Mesenchymal stem cell (in vitro differentiated cells and primary cell): ENCODE measurements around the gene ST6GALNAC3.

Source experiments
- DNase-seq: peaks from one replicate; pipeline ENCODE4 v3.0.0-alpha.2; 2013
- H2AFZ ChIP-seq: one replicate; pipeline ENCODE4 v1.6.1; 2013; ENCODE audit warnings: low read depth, mild to moderate bottlenecking, control low read depth, inconsistent platforms, low read length, moderate library complexity
- H2AK5ac ChIP-seq: 2 replicates; pipeline ENCODE4 v1.6.1; 2013; ENCODE audit warnings: low read length, moderate library complexity, mild to moderate bottlenecking, inconsistent platforms; ENCODE audit not compliant: severe bottlenecking
- H2BK120ac ChIP-seq: one replicate; pipeline ENCODE4 v1.6.1; 2013; ENCODE audit warnings: low read depth, mild to moderate bottlenecking, inconsistent platforms, low read length, moderate library complexity
- H2BK12ac ChIP-seq, 2 experiments: one replicate each; pipeline ENCODE4 v1.6.1; 2013; ENCODE audit warnings: inconsistent platforms in 2 of 2, low read length in 2 of 2, mild to moderate bottlenecking in 2 of 2, moderate library complexity in 2 of 2, control low read depth in 1 of 2
- H2BK15ac ChIP-seq: one replicate; pipeline ENCODE4 v1.6.1; 2013; ENCODE audit warnings: mild to moderate bottlenecking, low read depth, inconsistent platforms; ENCODE audit not compliant: poor library complexity, severe bottlenecking
- H2BK5ac ChIP-seq: 2 replicates; pipeline ENCODE4 v1.6.1; 2013; ENCODE audit warnings: low read depth, mild to moderate bottlenecking, low read length, control low read depth, inconsistent platforms; ENCODE audit not compliant: poor library complexity, severe bottlenecking
- H3K14ac ChIP-seq, 2 experiments: one replicate each; pipeline ENCODE4 v1.6.1; 2013; ENCODE audit warnings: inconsistent platforms in 2 of 2, low read length in 2 of 2, control low read depth in 1 of 2, mild to moderate bottlenecking in 1 of 2, moderate library complexity in 1 of 2
- H3K18ac ChIP-seq, 2 experiments: one replicate each; pipeline ENCODE4 v1.6.1; 2013; ENCODE audit warnings: inconsistent platforms in 2 of 2, low read length in 2 of 2, control low read depth in 1 of 2, low read depth in 1 of 2, mild to moderate bottlenecking in 1 of 2
- H3K23ac ChIP-seq, 2 experiments: one replicate each; pipeline ENCODE4 v1.6.1; 2013; ENCODE audit warnings: inconsistent platforms in 2 of 2, low read length in 2 of 2, mild to moderate bottlenecking in 2 of 2, moderate library complexity in 2 of 2, control low read depth in 1 of 2
- H3K27ac ChIP-seq: 2 replicates; pipeline ENCODE4 v1.5.1; 2013; ENCODE audit warnings: mild to moderate bottlenecking, moderate library complexity, low read length, control low read depth, inconsistent platforms; ENCODE audit not compliant: poor library complexity, severe bottlenecking
- H3K27me3 ChIP-seq, 2 experiments: 2 replicates each; pipeline versions ENCODE4 v1.6.1 to v1.7.0; 2013; ENCODE audit warnings: low read length in 2 of 2, mild to moderate bottlenecking in 2 of 2, moderate library complexity in 2 of 2, control low read depth in 1 of 2, inconsistent platforms in 1 of 2; ENCODE audit not compliant: control insufficient read depth in 1 of 2, insufficient read depth in 1 of 2
- H3K36me3 ChIP-seq, 2 experiments: 2 replicates each; pipeline versions ENCODE4 v1.6.1 to v1.7.0; 2013; ENCODE audit warnings: low read length in 2 of 2, control low read depth in 1 of 2, inconsistent platforms in 1 of 2, low read depth in 1 of 2, mild to moderate bottlenecking in 1 of 2; ENCODE audit not compliant: insufficient read depth in 2 of 2, control insufficient read depth in 1 of 2
- H3K4ac ChIP-seq, 2 experiments: one replicate each; pipeline ENCODE4 v1.6.1; 2013; ENCODE audit warnings: inconsistent platforms in 2 of 2, low read length in 2 of 2, mild to moderate bottlenecking in 2 of 2, moderate library complexity in 2 of 2, control low read depth in 1 of 2, low read depth in 1 of 2
- H3K4me1 ChIP-seq: 2 replicates; pipeline ENCODE4 v1.6.1; 2013; ENCODE audit warnings: low read depth, low read length, control low read depth; ENCODE audit not compliant: control insufficient read depth, insufficient read depth
- H3K4me2 ChIP-seq: 2 replicates; pipeline ENCODE4 v1.6.1; 2013; ENCODE audit warnings: low read length, mild to moderate bottlenecking, inconsistent platforms; ENCODE audit not compliant: poor library complexity, severe bottlenecking
- H3K4me3 ChIP-seq, 2 experiments: 2 replicates each; pipeline versions ENCODE4 v1.5.1 to v1.7.0; 2013; ENCODE audit warnings: low read length in 2 of 2, mild to moderate bottlenecking in 2 of 2, control low read depth in 1 of 2, low read depth in 1 of 2; ENCODE audit not compliant: insufficient read depth in 1 of 2
- H3K79me1 ChIP-seq: replicated peaks from 2 replicates; pipeline ENCODE4 v1.6.1; 2013; ENCODE audit warnings: mild to moderate bottlenecking, control low read depth, low read length, inconsistent platforms; ENCODE audit not compliant: poor library complexity, severe bottlenecking
- H3K9ac ChIP-seq: 2 replicates; pipeline ENCODE4 v1.7.0; 2013; ENCODE audit warnings: mild to moderate bottlenecking, low read length, moderate library complexity
- H3K9me3 ChIP-seq: 2 replicates; pipeline ENCODE4 v1.7.0; 2013; ENCODE audit warnings: mild to moderate bottlenecking, low read length; ENCODE audit not compliant: control insufficient read depth
- H4K8ac ChIP-seq: one replicate; pipeline ENCODE4 v1.6.1; 2013; ENCODE audit warnings: inconsistent platforms, mild to moderate bottlenecking, low read length, moderate library complexity
- H4K91ac ChIP-seq: one replicate; pipeline ENCODE4 v1.6.1; 2013; ENCODE audit warnings: mild to moderate bottlenecking, low read length, inconsistent platforms
- WGBS: methylation state at CpG from one replicate; pipeline ENCODE4 v1.1.7; 2013; ENCODE audit warnings: mixed read lengths; 5-methylcytosine and 5-hydroxymethylcytosine counted together

Gene ST6GALNAC3

GRCh38 chr1:76135835-76136234 lies 61.3 kb downstream of the ST6GALNAC3 start:
- no peak overlapping the region for H3K4me3 ChIP-seq
- no peaks in the 10 kb centered on the region for H3K79me1 ChIP-seq
- no peak overlapping the region for H3K9ac ChIP-seq
- no peak overlapping the region for H4K8ac ChIP-seq
- H2AFZ ChIP-seq, result no peak overlapping the region
- H2BK120ac ChIP-seq, result no peak overlapping the region
- H3K36me3 ChIP-seq, result no peaks in the 10 kb centered on the region
- H3K18ac ChIP-seq, result no peak overlapping the region
- no peaks in the 10 kb centered on the region for H3K4me1 ChIP-seq
- H4K91ac ChIP-seq, result no peak overlapping the region
- H2BK5ac ChIP-seq, result no peak overlapping the region
- WGBS, result 85% methylated on average over 1 of the region's 3 CpGs
- H2BK12ac ChIP-seq, result no peak overlapping the region
- no peaks in the 10 kb centered on the region for H3K9me3 ChIP-seq
- no peak overlapping the region for H3K23ac ChIP-seq
- no peak for DNase-seq
- H3K27ac ChIP-seq, result no peak overlapping the region
- H3K4me2 ChIP-seq, result no peak overlapping the region
- no peak overlapping the region for H2BK15ac ChIP-seq
- no peak overlapping the region for H3K14ac ChIP-seq
- H2AK5ac ChIP-seq, result no peak overlapping the region
- H3K27me3 ChIP-seq, result peaks cover 0 to 8% of the 10 kb centered on the region in 2 experiments
- H3K4ac ChIP-seq, result no peak overlapping the region

- no peak overlapping the region for H3K4ac ChIP-seq
- no peak overlapping the region for H2BK12ac ChIP-seq
Measured at GRCh38 chr1:76136894-76137293, 62.3 kb downstream of the ST6GALNAC3 start.

GRCh38 chr1:76137746-76138145 lies 63.2 kb downstream of the ST6GALNAC3 start:
- Histone ChIP-seq H2AFZ (no peak overlapping the region), H3K4ac (no peak overlapping the region), H2BK120ac (no peak overlapping the region), H3K27me3 (peaks cover 8 to 9% of the 10 kb centered on the region in 2 experiments), H3K27ac (no peak overlapping the region), H3K36me3 (no peaks in the 10 kb centered on the region), H3K14ac (no peak overlapping the region), H3K9me3 (no peaks in the 10 kb centered on the region), H3K79me1 (no peaks in the 10 kb centered on the region), H2BK15ac (no peak overlapping the region), H4K8ac (no peak overlapping the region), H3K4me2 (no peak overlapping the region), H3K18ac (no peak overlapping the region), H2BK12ac (no peak overlapping the region), H4K91ac (no peak overlapping the region), H3K4me3 (no peak overlapping the region), H3K9ac (no peak overlapping the region), H3K4me1 (no peaks in the 10 kb centered on the region), H2BK5ac (no peak overlapping the region), H2AK5ac (no peak overlapping the region), H3K23ac (no peak overlapping the region)
- no peak for DNase-seq
- 93% methylated on average over 3 of the region's 3 CpGs for WGBS

More at GRCh38 chr1:76136894-76137293, 62.3 kb downstream of the ST6GALNAC3 start:
- no peak overlapping the region for H3K23ac ChIP-seq
- 95% methylated on average over 2 of the region's 3 CpGs for WGBS
- no peak overlapping the region for H3K4me3 ChIP-seq
- H3K27me3 ChIP-seq, result peaks cover 3 to 8% of the 10 kb centered on the region in 2 experiments
- H2BK120ac ChIP-seq, result no peak overlapping the region
- no peaks in the 10 kb centered on the region for H3K79me1 ChIP-seq
- H3K14ac ChIP-seq, result no peak overlapping the region
- no peaks in the 10 kb centered on the region for H3K9me3 ChIP-seq
- H3K4me2 ChIP-seq, result no peak overlapping the region
- H3K18ac ChIP-seq, result no peak overlapping the region
- H2BK5ac ChIP-seq, result no peak overlapping the region
- no peak for DNase-seq
- no peak overlapping the region for H2AK5ac ChIP-seq
- no peaks in the 10 kb centered on the region for H3K36me3 ChIP-seq
- no peak overlapping the region for H3K9ac ChIP-seq
- H4K91ac ChIP-seq, result no peak overlapping the region
- H2BK15ac ChIP-seq, result no peak overlapping the region
- H3K27ac ChIP-seq, result no peak overlapping the region
- H3K4me1 ChIP-seq, result no peaks in the 10 kb centered on the region
- H4K8ac ChIP-seq, result no peak overlapping the region
- H2AFZ ChIP-seq, result no peak overlapping the region

DNA sequence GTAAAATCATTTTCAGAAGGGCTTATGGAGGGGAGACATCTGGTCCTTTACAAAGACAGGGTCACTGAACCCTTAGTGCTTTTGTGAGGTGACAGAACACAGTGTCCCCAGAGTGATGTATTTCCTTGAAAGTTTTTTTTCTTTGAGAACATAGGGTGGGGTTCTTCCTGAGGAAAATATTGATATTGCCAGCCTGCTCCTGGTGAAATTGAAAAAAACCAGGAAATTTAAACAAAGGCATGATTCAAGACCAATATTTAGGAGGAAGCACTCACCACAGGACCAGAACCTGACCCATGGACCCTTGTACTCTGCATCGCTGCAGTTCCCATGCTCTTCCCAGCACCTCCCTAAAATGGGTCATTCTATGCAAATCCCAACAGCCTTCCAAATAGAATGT lies 63.7 kb downstream of the ST6GALNAC3 start:
- no peak overlapping the region for H2AFZ ChIP-seq
- H3K9me3 ChIP-seq, result no peaks in the 10 kb centered on the region
- no peak overlapping the region for H2BK5ac ChIP-seq
- H2BK12ac ChIP-seq, result no peak overlapping the region
- H3K79me1 ChIP-seq, result no peaks in the 10 kb centered on the region
- no peaks in the 10 kb centered on the region for H3K4me1 ChIP-seq
- H2BK15ac ChIP-seq, result no peak overlapping the region
- 100% methylated on average over 1 of the region's 1 CpG for WGBS
- H3K27me3 ChIP-seq, result peaks cover 8 to 9% of the 10 kb centered on the region in 2 experiments
- H3K27ac ChIP-seq, result no peak overlapping the region
- no peak overlapping the region for H3K4me3 ChIP-seq
- no peak overlapping the region for H2AK5ac ChIP-seq
- no peak overlapping the region for H4K91ac ChIP-seq
- no peak overlapping the region for H3K9ac ChIP-seq
- H3K18ac ChIP-seq, result no peak overlapping the region
- H3K4me2 ChIP-seq, result no peak overlapping the region
- H3K23ac ChIP-seq, result no peak overlapping the region
- H3K4ac ChIP-seq, result no peak overlapping the region
- no peak overlapping the region for H4K8ac ChIP-seq
- DNase-seq, result no peak
- no peak overlapping the region for H3K14ac ChIP-seq
- H3K36me3 ChIP-seq, result no peaks in the 10 kb centered on the region
- no peak overlapping the region for H2BK120ac ChIP-seq
